SK-N-MC (cell line): ENCODE measurements around the gene TIGD4.

Source experiments
- EZH2 ChIP-seq: fragments of 200-600 bp; sonication (generic); IDR thresholded peaks from one replicate; pipeline ENCODE4 v1.6.1; 2017; ENCODE audit warnings: antibody characterized with exemption
- FOXP2 ChIP-seq: optimal IDR thresholded peaks from 2 replicates; pipeline ENCODE3; 2011; ENCODE audit warnings: mild to moderate bottlenecking, moderate library complexity; ENCODE audit not compliant: insufficient read depth; ENCODE audit errors: extremely low read length, control extremely low read depth
- POLR2AphosphoS5 ChIP-seq: IDR thresholded peaks from 2 replicates; pipeline ENCODE4 v1.6.1; 2012; ENCODE audit warnings: mild to moderate bottlenecking, low read depth, low read length, borderline replicate concordance

DNA sequence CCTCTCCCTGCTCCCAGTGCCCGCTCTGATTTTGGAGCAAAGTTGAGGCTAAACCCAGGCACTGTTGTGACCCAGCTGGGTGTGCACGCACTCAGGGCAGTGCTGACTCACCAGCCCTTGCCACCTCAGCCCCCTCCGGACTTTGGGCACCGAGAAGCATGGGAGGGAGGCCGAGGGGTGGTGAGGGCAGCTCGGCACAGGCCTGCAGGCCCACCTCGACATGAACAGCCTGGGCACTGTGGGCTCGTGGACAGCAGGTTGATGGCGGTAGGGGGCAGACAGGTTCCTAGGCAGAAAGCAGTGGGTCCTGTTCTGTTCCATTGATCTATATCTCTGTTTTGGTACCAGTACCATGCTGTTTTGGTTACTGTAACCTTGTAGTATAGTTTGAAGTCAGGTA lies 30.9 kb downstream of the TIGD4 start:
- TF ChIP-seq EZH2 (no peak), POLR2AphosphoS5 (no peak), FOXP2 (no peak)
